NCI-H748 (cell line): ENCODE results near the gene KIAA0319L.

Source experiments
- DNase-seq: peaks from one replicate; lab custom pipeline; 2025; ENCODE audit not compliant: unreplicated experiment; lab: John Stamatoyannopoulos, UW

KIAA0319L gene

DNA sequence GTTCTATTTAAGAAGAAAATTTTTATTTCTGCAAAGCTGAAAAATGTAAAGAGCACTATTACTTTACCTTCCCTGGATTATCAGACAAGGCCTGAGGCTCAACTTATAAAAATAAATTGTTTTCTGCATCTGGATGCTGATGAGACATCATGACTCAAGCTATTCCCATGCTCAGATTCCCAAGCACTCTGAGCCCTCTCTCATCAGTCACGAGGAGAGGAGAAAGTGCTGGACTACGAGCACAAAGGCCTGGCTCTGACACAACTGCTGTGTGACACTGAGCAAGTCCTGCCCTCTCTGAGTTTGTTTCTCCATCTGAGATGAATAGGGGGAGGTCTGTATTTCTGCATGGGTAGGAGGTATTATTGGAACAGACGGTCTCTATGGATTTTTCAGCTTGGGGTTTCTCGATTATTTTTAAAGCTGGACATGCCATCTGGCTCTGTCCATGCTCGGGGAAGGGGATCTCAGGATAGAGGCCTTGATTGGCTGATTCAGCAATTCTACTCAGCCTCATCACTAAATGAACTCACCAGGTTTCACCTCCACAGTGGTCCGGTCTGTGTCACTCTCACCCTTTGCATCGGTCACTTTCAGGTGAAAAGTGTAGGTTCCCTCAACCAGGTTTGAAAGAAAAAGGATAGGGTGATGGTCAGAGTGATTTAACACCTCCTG is 107.7 kb downstream of the KIAA0319L start:
- DNase-seq, result no peak

GRCh38 chr1:35448344-35448801 is 108.8 kb downstream of the KIAA0319L start:
- no peak for DNase-seq

- no peak for DNase-seq
Observed at GRCh38 chr1:35447278-35447677, 109.9 kb downstream of the KIAA0319L start.

GRCh38 chr1:35444519-35444774 is 112.8 kb downstream of the KIAA0319L start:
- no peak for DNase-seq

GRCh38 chr1:35443768-35444518 is 113.3 kb downstream of the KIAA0319L start:
- peak; percentile 19 for DNase-seq

- DNase-seq, result no peak
Observed at GRCh38 chr1:35442734-35443133, 114.5 kb downstream of the KIAA0319L start.

GRCh38 chr1:35441926-35442579 is 115.2 kb downstream of the KIAA0319L start:
- DNase-seq, result no peak

- DNase-seq, result no peak
Observed at GRCh38 chr1:35439626-35440025, 117.6 kb downstream of the KIAA0319L start.

DNA sequence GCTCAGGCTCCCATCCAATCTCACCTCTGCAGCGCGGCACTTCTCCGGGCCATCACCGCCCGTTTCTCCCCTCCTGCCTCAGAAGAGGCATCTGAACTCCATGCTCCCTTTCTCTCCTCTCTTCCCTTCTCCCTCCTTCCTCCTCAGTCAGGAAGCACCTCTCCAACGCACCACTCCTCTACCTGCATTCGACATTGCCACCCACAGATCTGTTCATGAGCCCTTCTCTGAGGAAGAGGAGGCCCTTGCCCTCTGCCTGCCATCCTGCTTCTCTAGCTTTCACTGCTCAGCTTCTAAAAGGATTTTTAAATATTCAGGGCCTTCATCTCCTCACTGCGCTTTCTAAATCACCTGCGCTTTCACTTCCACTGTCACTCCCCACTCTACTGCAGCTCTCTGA is 120.0 kb downstream of the KIAA0319L start:
- DNase-seq, result no peak

DNA sequence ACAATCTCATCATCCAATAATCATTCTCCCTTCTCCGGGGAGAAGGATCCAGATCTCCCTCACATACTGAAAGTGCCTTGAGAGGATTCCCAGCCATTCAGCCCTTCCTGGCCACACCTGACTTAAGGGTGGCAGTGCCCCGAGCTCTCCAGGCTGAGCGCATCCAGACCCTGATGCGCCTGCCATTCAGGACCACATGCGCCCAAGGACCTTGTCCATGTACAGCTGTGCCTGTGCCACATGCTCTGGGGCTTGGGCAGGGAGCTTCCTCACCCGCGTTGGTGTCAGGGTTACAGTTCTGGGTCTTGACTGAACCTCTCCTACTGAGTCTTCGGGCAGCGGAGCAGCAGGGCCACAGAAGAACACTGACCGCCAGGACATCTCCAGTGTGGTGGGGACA is 121.1 kb downstream of the KIAA0319L start:
- DNase-seq, result no peak

- no peak for DNase-seq
Observed at GRCh38 chr1:35434703-35435102, 122.5 kb downstream of the KIAA0319L start.

DNA sequence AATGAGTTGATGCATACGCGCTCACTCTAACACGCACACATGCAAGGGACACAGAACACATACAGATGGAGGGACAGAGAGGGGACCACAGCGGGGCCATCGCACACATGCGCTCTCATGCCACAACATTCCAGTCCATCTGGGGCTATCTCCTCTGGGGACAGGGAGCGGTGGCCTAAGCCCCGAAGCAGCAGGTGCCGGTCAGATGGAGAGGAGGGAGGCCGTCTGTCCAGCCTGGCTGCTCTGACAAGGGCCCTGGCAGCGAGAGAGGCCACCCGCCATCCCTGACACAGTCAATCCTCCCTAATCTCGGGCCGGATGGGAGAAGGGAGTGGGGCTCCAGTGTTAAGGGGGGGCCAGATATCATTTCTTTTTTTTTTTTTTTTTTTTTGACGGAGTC is 123.5 kb downstream of the KIAA0319L start:
- DNase-seq, result no peak

- no peak for DNase-seq
Observed at GRCh38 chr1:35432231-35432630, 125.0 kb downstream of the KIAA0319L start.

GRCh38 chr1:35431173-35431599 is 126.0 kb downstream of the KIAA0319L start:
- no peak for DNase-seq

GRCh38 chr1:35430762-35431161 is 126.4 kb downstream of the KIAA0319L start:
- no peak for DNase-seq

DNA sequence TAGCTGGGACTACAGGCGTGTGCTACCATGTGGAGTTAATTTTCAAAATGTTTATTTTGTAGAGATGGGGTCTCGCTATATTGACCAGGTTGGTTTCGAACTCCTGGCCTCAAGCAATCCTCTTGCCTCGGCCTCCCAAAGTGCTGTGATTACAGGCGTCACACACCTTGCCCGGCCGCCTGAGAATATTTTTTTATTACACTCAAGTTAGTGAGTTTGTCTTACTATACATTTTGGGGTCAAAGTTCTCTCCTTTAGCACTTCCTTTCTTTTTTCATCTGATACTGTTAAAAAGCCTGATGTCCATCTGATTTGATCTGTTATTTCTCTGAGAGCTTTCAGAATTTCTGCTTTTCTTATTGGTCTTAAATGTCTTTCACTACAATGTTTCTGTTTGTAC is 128.8 kb downstream of the KIAA0319L start:
- no peak for DNase-seq

DNA sequence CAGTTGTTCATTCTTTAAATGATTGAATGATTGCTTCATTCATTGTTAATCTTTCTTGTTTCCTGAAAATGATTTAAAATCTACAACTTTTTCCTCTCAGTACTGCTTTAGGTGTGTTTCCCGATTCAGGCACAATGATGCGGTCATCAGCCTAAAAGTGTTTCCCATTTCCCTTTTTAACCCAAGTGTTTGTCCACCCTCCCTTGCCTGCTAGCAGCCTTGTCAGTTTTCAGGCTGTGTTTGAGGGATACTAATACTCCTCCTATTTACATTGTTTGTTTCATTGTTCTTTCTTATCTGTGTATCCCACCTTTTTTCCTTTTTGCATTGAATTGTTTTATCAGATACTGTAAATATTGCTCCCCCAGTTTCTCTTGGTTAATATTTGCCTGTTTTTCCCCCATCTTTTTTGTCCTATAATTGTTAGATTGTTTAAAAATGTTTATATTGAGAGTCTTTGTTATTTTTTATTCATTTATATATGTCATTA is 131.1 kb downstream of the KIAA0319L start:
- DNase-seq, result no peak

GRCh38 chr1:35408925-35409324 is 148.3 kb downstream of the KIAA0319L start:
- no peak for DNase-seq

- DNase-seq, result no peak
Observed at GRCh38 chr1:35407743-35408142, 149.5 kb downstream of the KIAA0319L start.

- no peak for DNase-seq
Observed at GRCh38 chr1:35406103-35406502, 151.1 kb downstream of the KIAA0319L start.

- DNase-seq, result no peak
Observed at GRCh38 chr1:35401049-35401448, 156.2 kb downstream of the KIAA0319L start.

GRCh38 chr1:35398739-35399138 is 158.5 kb downstream of the KIAA0319L start:
- no peak for DNase-seq
